Activated naive CD8-positive, alpha-beta T cell treated with anti-CD3 and anti-CD28 coated beads for 36 hours (primary cell): ENCODE results near the gene NEU4. TPM values are rescaled to one million over a fixed set of nuclear protein-coding genes. Genes with fewer than 3 reads are reported as not detected.
"Not testable (repeated sequence)": the region's sequence is repeated elsewhere in the genome, so short reads cannot be mapped to it uniquely, and the experiment has no call there.

ENCODE experiments used
- DNase-seq: peaks from one replicate; pipeline ENCODE4 v3.0.0; 2021
- H3K27ac Mint-ChIP-seq: one replicate; pipeline ENCODE4 v1.8.0; 2022; ENCODE audit warnings: mild to moderate bottlenecking, moderate library complexity, mixed read lengths
- H3K27me3 Mint-ChIP-seq: one replicate; pipeline ENCODE4 v1.8.0; 2022; ENCODE audit warnings: mild to moderate bottlenecking, mixed read lengths
- H3K36me3 Mint-ChIP-seq: one replicate; pipeline ENCODE4 v1.8.0; 2021; ENCODE audit warnings: mild to moderate bottlenecking, mixed read lengths
- H3K4me1 Mint-ChIP-seq: one replicate; pipeline ENCODE4 v1.8.0; 2021; ENCODE audit warnings: mixed read lengths
- H3K4me3 Mint-ChIP-seq: one replicate; pipeline ENCODE4 v1.8.0; 2022; ENCODE audit warnings: mild to moderate bottlenecking, moderate library complexity, mixed read lengths
- H3K9me3 Mint-ChIP-seq: one replicate; pipeline ENCODE4 v1.8.0; 2022; ENCODE audit warnings: mixed read lengths
- total RNA-seq, 2 experiments: library from RNA; stranded (reverse); gene quantifications; one replicate each; pipeline ENCODE4 v1.2.3, GENCODE V29; 2021

The NEU4 gene
- total RNA-seq, 2 experiments from 2014 or later: 0.08 to 0.40 TPM

- Mint-ChIP-seq H3K4me3 (no peak overlapping the region), H3K4me1 (peaks cover 8% of the 10 kb centered on the region), H3K27ac (no peak overlapping the region), H3K9me3 (no peaks in the 10 kb centered on the region), H3K27me3 (peaks cover 10% of the 10 kb centered on the region), H3K36me3 (no peaks in the 10 kb centered on the region)
- DNase-seq: no peak
Observed at GRCh38 chr2:241813644-241814392, 4.8 kb downstream of the NEU4 start.

DNA sequence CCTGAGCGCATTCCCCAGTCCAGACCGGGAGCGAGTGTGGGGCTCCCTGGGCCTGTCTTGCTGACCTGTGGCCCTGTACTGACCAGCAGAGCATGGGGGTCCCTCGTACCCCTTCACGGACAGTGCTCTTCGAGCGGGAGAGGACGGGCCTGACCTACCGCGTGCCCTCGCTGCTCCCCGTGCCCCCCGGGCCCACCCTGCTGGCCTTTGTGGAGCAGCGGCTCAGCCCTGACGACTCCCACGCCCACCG, 5.3 kb downstream of the NEU4 start:
- Mint-ChIP-seq H3K4me1 (peaks cover 8% of the 10 kb centered on the region), H3K9me3 (no peaks in the 10 kb centered on the region), H3K27ac (no peak overlapping the region), H3K27me3 (peaks cover 10% of the 10 kb centered on the region), H3K4me3 (no peak overlapping the region), H3K36me3 (no peaks in the 10 kb centered on the region)
- DNase-seq: no peak

GRCh38 chr2:241814643-241815476, 5.9 kb downstream of the NEU4 start:
- Mint-ChIP-seq H3K36me3 (no peaks in the 10 kb centered on the region), H3K27me3 (peaks cover 10% of the 10 kb centered on the region), H3K27ac (no peak overlapping the region), H3K9me3 (no peaks in the 10 kb centered on the region), H3K4me1 (peaks cover 8% of the 10 kb centered on the region), H3K4me3 (no peak overlapping the region)
- no peak for DNase-seq

DNA sequence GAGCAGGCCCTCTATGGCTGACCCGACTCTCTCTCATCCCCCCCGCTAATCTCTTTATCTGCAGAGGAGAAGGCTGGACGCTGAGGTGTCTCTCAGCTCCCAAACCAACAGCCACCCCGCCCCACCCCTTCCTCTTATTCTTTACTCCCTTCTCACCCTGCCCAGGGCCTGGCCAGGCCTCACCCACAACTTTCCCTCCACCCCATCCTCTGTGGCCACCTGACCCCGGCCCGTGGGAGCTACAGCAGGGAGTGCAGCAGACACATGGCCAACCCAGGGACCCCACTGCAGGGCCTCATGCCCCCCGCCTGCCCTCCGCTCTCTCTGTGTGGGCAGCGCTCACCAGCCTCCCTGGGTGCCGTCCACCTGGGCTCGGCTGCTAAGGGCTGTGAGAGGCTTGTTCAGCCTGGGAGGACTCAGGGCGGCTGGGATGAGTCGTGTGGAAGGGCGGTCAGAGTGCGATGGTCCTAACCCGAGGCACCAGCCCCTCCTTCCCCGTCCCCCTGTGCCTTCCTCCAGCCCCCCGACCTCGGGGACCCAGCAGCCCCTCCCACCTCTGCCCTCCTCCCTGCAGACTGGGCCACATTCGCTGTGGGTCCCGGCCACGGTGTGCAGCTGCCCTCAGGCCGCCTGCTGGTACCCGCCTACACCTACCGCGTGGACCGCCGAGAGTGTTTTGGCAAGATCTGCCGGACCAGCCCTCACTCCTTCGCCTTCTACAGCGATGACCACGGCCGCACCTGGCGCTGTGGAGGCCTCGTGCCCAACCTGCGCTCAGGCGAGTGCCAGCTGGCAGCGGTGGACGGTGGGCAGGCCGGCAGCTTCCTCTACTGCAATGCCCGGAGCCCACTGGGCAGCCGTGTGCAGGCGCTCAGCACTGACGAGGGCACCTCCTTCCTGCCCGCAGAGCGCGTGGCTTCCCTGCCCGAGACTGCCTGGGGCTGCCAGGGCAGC, 6.8 kb downstream of the NEU4 start:
- Mint-ChIP-seq H3K4me3 (no peak overlapping the region), H3K27ac (no peak overlapping the region), H3K27me3 (peaks cover 10% of the 10 kb centered on the region), H3K36me3 (no peaks in the 10 kb centered on the region), H3K9me3 (no peaks in the 10 kb centered on the region), H3K4me1 (peaks cover 8% of the 10 kb centered on the region)
- no peak for DNase-seq

- Mint-ChIP-seq H3K36me3 (no peaks in the 10 kb centered on the region), H3K4me3 (no peak overlapping the region), H3K9me3 (no peaks in the 10 kb centered on the region), H3K27me3 (peaks cover 10% of the 10 kb centered on the region), H3K27ac (no peak overlapping the region), H3K4me1 (peaks cover 12% of the 10 kb centered on the region)
- no peak for DNase-seq
Observed at GRCh38 chr2:241816431-241817121, 7.6 kb downstream of the NEU4 start.

DNA sequence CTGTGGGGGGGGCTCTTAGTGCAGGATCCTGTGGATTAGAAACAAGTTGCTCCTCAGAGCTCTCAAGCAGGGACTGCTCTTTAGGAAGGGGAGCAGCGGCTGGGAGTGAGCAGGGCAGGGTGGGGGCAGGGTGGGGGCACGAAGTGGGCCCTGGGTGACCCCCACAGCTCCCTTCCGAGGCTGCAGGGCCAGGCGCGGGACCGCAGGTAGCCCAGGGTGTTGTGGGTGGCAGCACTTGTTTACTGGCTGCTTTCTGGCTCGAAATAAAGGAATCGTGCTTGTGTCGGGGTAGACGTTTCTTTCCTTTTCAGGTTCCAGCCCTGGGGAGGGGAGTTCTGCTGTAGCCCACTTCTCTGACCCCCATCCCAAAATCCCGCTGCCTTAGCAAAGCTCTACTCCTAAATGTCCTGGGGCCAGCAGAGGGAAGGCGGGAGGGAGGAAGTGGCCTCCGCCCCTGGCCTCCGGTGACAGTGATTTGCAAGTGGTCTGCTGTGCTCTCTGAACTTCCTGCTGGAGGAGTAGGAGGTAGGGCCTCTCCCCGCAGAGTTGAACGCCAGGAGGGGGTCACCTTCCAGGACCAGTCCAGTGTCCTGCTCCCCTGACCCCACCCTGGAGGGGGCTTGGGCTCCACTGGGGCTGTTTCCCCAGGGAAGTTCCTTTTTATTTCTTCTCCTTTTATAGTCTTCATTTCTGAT, 8.3 kb downstream of the NEU4 start:
- no peak for DNase-seq
- H3K4me3 Mint-ChIP-seq: no peak overlapping the region
- H3K36me3 Mint-ChIP-seq: no peaks in the 10 kb centered on the region
- peaks cover 14% of the 10 kb centered on the region for H3K4me1 Mint-ChIP-seq
- no peaks in the 10 kb centered on the region for H3K9me3 Mint-ChIP-seq
- no peak overlapping the region for H3K27ac Mint-ChIP-seq
- peaks cover 11% of the 10 kb centered on the region for H3K27me3 Mint-ChIP-seq

DNA sequence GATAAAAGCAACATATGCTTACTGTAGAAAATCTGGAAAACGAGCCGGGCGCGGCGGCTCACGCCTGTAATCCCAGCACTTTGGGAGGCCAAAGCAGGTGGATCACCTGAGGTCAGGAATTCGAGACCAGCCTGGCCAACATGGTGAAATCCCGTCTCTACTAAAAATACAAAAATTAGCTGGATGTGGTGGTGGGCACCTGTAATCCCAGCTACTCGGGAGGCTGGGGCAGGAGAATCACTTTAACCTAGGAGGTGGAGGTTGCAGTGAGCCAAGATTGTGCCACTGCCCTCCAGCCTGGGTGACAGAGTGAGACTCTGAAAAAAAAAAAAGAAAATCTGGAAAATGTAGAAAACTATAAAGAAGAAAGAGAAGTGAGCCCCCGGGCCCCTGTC, 8.8 kb downstream of the NEU4 start:
- Mint-ChIP-seq H3K4me1 (peaks cover 19% of the 10 kb centered on the region), H3K27me3 (peaks cover 16% of the 10 kb centered on the region)
- not testable (repeated sequence) for H3K27ac Mint-ChIP-seq, DNase-seq, H3K36me3 Mint-ChIP-seq, H3K4me3 Mint-ChIP-seq, H3K9me3 Mint-ChIP-seq

DNA sequence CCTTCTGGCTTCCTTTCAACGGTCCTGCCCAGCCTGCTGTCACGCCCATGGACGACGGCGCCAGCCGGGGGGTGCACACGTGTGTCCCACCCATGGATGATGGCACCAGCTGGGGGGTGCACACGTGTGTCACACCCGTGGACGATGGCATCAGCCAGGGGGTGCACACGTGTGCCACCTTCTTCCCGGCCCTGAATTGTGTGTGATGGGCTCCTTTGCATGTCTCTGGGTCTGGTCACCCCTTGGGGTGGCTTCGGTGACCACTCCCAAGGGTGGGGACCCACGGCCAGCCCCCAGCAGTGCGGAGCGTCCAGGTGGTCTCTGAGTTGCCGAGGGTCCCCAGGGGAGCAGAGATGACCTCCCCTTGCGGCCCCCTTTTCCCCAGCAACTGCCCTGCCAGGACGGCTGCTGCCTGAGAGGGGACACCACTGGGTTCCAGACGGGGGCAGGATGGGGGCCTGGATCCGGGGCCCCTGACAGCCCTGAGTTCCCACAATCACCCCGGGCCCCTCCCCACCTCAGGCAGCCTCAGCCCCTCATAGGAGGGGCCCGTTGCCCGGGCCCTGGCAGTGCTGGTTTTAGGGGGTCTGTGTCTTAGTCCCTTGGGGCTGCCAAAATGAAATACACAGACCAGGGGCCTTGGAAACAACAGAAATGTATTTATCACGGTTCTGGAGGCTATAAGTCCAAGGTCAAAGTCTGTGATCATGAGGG, 9.4 kb downstream of the NEU4 start:
- no peak overlapping the region for H3K27ac Mint-ChIP-seq
- peaks cover 4% of the 10 kb centered on the region for H3K36me3 Mint-ChIP-seq
- H3K4me1 Mint-ChIP-seq: peaks cover 21% of the 10 kb centered on the region
- H3K4me3 Mint-ChIP-seq: no peak overlapping the region
- H3K27me3 Mint-ChIP-seq: peaks cover 20% of the 10 kb centered on the region
- DNase-seq: no peak
- H3K9me3 Mint-ChIP-seq: peaks cover 3% of the 10 kb centered on the region

- H3K27ac Mint-ChIP-seq: no peak overlapping the region
- H3K36me3 Mint-ChIP-seq: peaks cover 8% of the 10 kb centered on the region
- DNase-seq: no peak
- H3K27me3 Mint-ChIP-seq: peaks cover 20% of the 10 kb centered on the region
- H3K4me3 Mint-ChIP-seq: no peak overlapping the region
- H3K9me3 Mint-ChIP-seq: peaks cover 7% of the 10 kb centered on the region
- H3K4me1 Mint-ChIP-seq: peaks cover 19% of the 10 kb centered on the region
Observed at GRCh38 chr2:241818943-241819270, 9.9 kb downstream of the NEU4 start.

- H3K4me1 Mint-ChIP-seq: peaks cover 18% of the 10 kb centered on the region
- peaks cover 18% of the 10 kb centered on the region for H3K27me3 Mint-ChIP-seq
- H3K27ac Mint-ChIP-seq, DNase-seq, H3K4me3 Mint-ChIP-seq, H3K9me3 Mint-ChIP-seq: not testable (repeated sequence)
- H3K36me3 Mint-ChIP-seq: peaks cover 13% of the 10 kb centered on the region
Observed at GRCh38 chr2:241819947-241820624, 11.1 kb downstream of the NEU4 start.

- H3K27ac Mint-ChIP-seq: no peak overlapping the region
- no peak for DNase-seq
- H3K36me3 Mint-ChIP-seq: peaks cover 13% of the 10 kb centered on the region
- peaks cover 14% of the 10 kb centered on the region for H3K27me3 Mint-ChIP-seq
- H3K9me3 Mint-ChIP-seq: peaks cover 10% of the 10 kb centered on the region
- peaks cover 18% of the 10 kb centered on the region for H3K4me1 Mint-ChIP-seq
- peak overlapping the region; percentile 48 for H3K4me3 Mint-ChIP-seq
Observed at GRCh38 chr2:241820625-241821384, 11.8 kb downstream of the NEU4 start.

GRCh38 chr2:241821460-241822263, 12.7 kb downstream of the NEU4 start:
- peaks cover 18% of the 10 kb centered on the region for H3K4me1 Mint-ChIP-seq
- peak overlapping the region; percentile 48 for H3K4me3 Mint-ChIP-seq
- H3K9me3 Mint-ChIP-seq: peaks cover 18% of the 10 kb centered on the region
- DNase-seq: no peak
- H3K27me3 Mint-ChIP-seq: peaks cover 20% of the 10 kb centered on the region
- H3K36me3 Mint-ChIP-seq: peaks cover 14% of the 10 kb centered on the region
- peak overlapping the region; percentile 81 for H3K27ac Mint-ChIP-seq
